Testis (tissue), 2 donors: ENCODE results near the gene CNTD1.

ENCODE experiments used
- CTCF ChIP-seq, 3 experiments: fragments of 450-650 bp in 2 of 3; fragments of 200-600 bp in 1 of 3; sonication (generic) in 1 of 3; IDR thresholded peaks; one replicate each; pipeline ENCODE4 v1.5.1; 2016 to 2019; ENCODE audit warnings: antibody characterized with exemption in 3 of 3, mild to moderate bottlenecking in 2 of 3, moderate library complexity in 1 of 3
- POLR2A ChIP-seq: fragments of 450-650 bp; IDR thresholded peaks from one replicate; pipeline ENCODE4 v1.6.1; 2017; ENCODE audit warnings: antibody characterized with exemption, mild to moderate bottlenecking, moderate library complexity

GRCh38 chr17:42783791-42784138 lies 14.9 kb upstream of the CNTD1 start:
- no peak for TF ChIP-seq CTCF (IDR thresholded peaks at IDR 0.05)
- TF ChIP-seq POLR2A = no peak
